HG03103 (cell line): Measurements from ENCODE around the gene MRTFA.

Experiments used
- ATAC-seq: cut with Tn5 transposase; IDR thresholded peaks from one replicate; pipeline ENCODE4 v1.9.1; 2021; ENCODE audit warnings: low read depth; ENCODE audit not compliant: unreplicated experiment

Gene MRTFA

DNA sequence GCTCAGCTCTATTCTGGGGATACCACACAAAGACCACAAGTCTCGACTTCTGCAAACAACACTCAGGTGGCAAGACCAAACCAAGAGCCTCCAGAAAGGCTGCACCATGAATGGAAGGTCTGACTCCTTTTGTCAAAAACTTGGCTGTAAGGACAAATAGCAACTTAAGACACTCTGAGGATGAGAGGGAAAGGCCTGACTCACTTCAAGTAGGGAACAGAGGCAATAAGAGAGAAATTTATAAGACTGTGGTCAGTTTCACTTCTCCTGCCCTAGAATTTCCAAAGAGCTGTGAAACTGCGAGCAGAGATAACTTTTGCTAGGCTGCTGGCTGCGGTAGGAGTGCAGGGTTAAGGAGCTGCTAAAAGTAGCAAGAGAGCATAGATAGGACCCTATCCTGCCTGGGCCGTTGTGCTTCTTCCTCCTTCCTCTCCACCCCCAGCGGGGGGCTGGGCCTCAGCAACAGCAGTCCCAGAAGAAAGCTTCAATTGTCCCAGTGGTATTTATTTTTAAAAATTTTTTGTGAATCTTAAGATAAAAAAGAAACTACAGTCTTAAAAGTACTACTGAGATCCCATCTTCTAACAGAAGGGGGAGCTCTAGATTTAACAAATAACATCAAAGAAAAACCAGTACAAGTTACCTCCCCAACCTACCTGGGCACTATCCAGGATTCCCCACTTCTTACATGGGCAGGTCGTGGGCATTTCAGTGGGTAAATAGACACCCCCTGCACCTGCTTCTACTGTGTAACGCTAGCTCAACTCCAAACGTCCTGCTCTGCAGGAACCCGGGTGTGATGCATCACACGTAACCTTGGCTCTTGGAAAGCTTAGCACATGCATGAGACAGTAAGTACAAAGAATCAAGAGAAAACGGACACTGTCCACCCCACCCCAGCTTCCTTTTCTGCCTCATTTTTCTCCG is 199.8 kb downstream of the MRTFA start:
- no peak for ATAC-seq

DNA sequence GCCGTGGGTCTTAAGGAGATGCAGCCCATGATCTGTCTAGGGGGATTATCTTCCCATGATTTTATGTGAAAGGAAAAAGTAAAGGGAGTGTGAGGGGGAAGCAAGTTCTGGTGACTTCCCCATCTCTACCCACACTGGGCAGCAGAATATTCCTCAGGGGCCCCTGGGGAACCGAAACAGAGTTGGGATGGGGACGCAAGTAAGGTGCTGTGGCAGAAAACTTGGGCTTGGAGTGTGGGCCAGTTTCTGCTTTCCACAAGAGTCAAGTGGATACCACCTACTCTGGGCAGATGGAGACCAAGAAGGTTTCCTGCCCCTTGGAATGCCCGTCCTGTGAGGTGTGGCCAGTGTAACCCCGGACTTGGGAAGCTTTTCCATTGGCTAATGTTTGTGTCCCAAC is 201.8 kb downstream of the MRTFA start:
- ATAC-seq = no peak

DNA sequence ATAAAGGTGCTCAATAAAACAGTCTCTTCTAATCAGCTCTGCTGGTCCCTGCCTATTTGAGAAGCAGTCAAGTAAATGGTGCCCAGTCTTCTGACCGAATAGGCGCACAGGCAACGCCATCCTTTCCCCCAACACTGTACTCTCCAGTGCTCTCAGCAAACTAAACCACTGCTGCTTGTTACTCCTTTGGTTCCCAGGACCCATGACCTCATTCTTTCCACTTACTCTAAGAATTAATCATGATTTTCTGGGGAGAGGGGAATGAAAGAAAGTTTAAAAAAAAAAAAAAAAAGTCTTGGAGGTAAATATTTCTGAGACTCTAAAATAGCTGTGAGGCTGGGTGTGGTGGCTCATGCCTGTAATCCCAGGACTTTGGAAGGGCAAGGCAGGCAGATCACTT is 202.4 kb downstream of the MRTFA start:
- no peak for ATAC-seq

DNA sequence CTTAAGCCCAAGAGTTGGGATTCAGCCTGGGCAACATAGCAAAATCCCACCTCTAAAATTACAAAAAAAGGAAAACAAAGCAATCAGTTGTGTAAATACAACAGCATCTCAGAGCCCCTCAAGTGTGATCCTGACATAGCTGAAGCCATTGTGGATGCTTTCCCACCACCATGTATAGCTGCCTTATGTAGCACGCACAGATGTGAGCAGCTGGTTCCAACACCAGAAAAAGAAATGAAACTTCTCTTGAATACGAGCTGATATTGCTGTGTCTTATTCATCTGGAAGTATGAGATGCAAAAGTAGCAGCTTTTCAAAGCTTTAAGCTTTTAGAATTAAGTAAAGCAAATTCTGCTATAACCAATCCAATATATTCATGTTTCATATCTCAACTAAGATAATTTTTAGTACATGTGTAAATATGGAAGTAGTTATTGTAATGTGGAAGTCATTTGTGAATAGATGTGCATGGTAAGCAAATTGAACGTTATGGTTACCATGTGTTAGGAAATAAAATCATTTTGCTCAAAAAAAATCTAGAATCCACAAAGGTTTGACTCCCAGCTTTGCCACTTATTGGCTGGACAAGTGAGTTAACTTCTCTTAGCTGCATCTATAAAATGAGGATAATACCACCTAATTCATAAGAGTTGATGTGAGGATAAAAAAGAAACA is 203.0 kb downstream of the MRTFA start:
- ATAC-seq = no peak

DNA sequence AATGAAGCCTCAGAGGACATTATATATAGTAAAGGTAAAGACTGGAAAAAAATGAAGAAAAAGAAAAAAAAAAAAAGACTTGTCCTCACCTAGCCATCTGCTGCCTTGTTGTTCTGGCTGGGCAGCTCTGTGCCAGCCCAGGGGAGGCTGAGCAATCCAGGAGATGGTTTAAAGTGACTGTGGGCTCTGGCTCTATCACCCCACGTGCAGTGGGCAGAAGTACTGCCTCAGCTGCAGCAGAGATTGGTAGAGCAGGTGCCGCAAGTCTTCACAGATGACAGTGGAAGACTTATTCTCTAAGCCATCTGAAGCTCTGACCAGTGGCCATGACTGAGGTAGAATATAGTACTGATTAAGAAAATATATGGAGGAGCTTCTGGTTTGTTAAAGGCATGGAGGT is 203.9 kb downstream of the MRTFA start:
- no peak for ATAC-seq

DNA sequence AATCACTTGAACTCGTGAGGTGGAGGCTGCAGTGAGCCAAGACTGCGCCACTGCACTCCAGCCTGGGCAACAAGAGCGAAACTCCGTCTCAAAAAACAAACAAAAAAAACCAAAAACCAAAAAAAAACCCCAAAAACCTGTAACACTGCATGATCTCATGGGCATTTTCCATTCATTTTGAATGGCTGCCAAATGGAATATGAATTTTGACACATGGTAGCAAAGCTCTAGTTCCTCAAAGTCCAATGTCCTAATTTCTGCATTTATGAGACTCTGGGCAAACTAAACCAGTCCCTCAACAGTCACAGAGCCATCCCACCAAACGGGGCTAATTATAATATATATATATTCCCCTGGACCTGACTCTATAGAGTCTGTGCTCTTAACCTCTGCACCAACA is 204.4 kb downstream of the MRTFA start:
- ATAC-seq = no peak

DNA sequence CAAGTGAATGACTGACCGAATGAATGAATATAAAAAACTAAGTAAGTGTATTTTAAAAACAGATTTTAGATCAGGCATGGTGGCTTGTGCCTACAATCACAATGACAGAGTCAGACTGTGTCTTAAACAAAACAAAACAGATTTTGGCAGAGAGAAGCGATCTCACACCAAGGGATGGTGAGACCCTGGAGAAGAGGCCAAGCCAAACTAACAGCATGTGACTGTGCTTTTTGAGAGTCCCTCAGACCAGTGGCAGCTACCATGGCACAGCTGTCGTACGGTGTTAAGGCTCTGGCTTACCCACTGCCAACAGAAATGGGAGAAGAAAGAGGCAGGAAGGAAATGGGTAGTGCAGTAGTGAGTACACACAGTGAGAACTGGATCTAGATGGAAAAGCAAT is 205.5 kb downstream of the MRTFA start:
- no peak for ATAC-seq

DNA sequence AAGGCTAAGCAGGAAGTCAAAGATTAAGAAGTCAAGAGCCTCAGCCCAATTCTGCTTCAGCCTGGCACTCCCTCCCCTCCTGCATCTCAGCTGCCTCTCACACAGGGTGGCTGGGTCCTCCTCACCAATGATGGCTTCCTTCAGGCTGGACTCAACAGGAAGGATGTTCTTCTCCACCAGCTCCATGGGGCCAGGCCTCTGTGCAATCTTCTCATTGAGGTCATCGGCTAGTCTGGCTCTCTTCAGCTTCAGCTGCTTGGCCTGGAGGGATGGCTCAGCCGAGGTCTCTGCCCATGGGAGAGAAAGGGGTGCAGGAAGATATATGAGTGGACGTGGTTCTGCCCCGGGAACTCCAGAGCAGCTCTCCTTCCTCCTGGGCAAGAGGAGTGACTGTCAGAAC is 207.0 kb downstream of the MRTFA start:
- ATAC-seq = no peak

DNA sequence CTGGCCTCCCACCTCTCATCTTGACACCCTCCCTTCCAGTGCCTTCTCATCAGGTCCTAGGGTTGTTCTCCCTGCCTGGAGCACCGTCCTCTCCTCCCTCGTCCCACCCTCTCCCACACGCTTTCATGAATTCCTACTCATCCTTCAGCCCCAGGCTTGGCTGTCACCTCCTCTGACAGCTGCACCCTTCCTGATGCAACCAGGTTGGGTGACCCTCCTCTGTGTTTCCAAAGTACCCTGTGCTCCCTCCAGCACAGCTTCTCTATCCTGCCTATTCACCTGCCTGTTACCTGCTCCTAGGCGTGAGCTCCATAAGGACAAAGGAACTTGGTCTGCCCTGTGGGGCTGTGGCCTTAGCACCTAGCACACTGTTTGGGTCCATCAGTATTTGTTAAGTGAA is 207.7 kb downstream of the MRTFA start:
- ATAC-seq = no peak

DNA sequence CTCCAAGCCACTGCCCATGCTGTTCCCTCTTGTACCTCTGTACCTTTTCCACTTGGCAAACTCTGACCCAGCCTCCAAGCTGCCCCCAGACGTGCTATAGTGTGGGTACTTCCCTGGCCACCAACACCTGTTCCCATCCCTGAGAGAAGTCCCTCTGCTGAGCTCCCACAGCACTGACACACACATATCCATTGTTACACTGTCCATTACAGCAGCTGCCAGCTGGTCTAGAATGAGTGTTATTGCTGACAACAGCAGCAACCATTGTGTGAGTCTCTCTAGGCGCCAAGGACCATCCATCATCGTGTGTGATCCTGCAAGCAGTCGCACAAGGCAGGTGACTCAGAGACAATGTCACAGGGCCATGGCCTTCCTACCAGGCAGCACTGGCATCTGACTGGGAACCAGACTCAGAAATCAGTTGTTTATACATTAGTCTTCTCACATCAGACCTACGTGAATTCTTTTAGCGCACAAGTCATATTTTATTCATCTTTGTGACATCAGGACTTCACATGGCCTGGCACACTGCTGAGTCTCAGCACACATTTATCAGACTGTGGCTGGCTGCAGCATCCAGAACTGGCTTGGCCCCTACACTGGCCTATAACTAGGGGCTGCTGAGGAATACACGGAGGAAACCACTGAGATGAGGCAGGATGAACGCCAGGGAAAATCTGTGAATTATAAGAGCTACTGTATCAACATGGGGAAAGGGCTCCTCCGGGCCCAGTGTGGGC is 209.8 kb downstream of the MRTFA start:
- ATAC-seq = no peak

DNA sequence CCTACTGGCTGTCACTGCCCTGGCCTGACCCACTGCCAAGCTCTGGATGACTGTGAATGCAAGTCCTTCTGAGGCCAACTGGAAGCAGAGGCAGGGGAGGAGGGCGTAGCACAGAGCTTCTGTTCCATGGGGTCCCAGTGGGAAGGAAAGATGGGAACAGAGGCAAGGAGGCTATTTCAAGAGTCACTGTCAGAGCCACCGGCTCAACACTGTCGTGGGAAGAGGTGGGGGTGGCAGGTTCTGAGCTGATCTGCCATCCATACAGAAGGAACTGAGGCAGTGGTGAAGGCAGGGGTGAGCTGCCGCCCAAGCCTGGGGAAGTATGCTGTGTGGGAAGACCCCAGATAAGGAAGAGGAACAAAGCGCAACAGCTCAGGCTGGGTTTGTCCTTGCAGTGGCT is 211.4 kb downstream of the MRTFA start:
- no peak for ATAC-seq

DNA sequence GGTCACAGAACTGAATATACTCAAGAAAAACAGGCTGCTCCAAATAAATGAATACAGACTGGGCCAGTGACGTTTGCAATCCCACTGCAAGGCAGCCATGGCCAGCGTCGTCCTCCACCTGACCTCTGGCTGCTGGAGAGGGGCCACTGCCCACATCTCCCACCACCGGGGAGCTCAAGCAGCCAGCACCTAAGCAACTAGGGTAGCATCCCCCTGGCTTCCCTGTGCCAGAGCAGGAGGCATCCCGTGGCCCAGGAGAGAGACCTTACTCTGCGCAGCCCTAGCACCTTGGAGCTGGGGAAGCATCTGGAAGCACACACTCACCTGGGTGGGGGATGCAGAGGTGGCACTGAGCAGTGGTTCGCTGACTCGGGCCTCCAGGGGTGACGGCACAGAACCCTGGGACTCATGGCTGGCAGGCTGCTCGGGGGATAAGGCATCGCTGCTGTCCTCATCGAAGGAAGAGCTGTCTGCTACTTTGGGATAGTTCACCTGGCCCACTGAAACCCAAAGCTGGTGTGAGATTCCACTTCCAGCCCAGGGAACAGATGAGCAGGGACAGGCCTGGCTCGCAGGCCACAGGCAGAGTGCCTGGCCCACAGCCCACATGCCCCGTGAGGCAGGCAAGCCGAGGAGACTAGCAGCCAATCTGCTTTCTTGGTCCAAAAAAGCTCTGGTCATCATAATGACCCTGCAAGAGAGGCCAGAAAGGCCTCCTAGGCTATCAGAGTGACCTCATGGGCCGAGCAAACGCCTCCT is 212.5 kb downstream of the MRTFA start:
- ATAC-seq = no peak

DNA sequence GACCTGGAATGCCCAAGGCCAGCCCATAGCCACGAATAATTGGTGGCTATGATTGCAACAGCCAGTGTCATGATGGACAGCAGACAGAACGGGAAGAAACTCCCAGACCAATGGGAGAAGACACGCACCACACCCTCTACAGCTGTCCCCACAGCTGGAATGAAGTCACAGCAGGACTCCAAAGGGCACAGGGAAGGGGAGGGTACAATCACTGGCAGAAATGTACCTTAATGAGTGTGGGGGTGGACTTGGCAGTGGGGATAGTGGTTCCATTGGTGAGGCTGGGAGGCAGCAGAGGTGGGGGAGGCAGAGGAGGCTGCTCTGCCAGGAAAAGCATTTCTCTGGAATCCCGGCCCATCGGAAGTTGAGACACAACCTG is 213.2 kb downstream of the MRTFA start:
- no peak for ATAC-seq

DNA sequence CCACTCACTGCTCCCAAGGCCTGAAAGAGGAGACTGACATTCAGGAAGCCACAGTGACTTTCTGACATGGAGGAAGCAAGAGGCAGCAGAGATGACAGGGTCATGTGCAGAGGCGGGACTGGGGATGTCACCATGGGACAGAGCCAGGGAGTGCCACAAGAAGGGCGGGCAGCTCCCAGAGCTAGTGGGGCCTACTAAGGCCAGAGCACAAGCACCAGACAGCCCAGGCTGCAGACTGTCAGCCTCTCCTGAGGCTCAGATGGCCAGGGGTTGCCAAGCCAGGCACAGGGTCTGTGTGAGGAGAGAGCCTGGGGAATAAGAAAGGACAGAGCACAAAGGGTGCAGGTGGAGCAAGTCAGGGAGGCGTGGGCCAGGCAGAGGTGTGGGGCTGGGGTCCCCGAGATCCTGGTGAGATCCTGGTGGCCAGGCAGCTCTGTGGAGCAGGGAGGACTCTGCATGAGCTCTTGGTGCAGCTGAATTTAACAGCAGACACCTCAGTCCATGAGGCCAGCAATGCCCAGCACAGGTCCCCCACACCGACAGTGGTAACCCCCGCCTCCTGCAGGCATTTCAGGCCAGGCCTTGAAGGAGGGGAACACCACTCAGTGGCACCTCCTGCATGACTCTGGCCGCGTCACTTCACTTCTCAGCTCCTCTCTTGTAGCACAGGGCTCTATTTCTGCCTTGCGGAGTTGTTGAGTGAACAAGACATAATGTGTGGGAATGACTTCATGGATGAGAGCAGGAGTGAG is 213.8 kb downstream of the MRTFA start:
- no peak for ATAC-seq

DNA sequence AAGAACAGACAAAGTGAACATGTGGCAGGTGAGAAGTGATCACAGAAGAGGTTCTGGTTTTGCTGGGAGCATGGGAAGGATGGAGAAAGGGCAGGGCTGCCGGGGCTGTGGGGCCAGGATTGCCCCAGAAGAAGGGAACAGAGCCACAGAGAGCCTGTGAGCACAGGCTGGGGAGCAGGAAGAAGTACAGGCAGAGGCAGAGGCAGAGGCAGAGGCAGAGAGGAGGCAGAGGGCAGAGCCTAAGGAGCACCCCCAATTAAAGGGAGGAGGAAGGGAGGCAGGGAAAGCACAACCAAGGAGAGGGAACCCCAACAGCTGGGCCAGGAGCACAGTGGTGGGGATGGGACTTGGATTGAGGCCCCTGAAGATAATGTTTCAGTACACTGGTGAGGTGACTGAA is 214.6 kb downstream of the MRTFA start:
- no peak for ATAC-seq

DNA sequence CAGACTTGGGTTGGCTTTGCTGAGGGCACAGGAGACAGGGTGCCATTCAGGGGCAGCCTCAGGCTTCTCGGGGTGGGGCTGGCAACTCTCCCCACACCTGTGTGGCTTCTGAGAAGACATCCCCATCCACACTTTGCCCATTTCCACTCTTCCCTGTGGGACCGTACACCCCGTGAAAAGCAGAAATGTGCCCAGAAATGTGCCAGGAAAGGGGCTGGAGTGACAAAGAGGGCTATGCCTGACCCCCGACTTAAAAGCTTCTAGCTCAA is 215.5 kb downstream of the MRTFA start:
- no peak for ATAC-seq

DNA sequence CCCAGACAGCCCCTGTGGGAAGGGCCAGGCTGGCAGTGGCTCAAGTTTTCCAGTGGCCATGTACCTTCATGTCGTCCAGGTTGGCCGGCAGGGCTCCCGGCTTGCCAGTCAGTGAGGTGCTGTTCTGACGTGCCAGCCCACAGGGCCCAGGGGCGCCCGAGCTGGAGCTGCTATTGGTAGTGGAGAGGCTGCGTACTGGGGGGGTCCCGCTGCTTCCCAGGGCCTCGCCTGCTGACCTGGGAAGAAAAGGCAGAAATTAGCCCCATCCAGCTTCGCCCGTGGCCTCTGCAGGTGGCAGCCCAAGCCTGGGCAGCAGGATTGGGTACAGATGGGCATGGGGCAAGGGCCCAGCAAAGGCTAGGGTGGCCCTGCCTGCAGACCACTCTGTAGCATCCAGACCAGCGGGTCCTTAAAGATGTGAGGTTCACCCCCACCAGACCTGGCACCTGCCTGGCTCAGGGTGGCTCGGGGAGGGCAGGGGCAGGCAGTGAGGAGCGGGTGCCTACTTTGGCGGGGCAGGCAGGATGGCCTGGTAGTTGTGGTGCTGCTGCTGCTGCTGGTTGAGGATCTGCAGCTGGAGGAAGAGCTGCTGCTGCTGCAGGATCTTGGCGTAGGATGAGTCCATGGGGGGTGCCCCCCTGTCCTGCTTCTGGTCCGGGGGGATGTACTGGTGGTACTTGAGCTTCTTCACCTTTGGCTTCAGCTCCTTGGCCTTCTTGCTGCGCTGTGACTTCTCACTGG is 216.0 kb downstream of the MRTFA start:
- ATAC-seq = no peak

DNA sequence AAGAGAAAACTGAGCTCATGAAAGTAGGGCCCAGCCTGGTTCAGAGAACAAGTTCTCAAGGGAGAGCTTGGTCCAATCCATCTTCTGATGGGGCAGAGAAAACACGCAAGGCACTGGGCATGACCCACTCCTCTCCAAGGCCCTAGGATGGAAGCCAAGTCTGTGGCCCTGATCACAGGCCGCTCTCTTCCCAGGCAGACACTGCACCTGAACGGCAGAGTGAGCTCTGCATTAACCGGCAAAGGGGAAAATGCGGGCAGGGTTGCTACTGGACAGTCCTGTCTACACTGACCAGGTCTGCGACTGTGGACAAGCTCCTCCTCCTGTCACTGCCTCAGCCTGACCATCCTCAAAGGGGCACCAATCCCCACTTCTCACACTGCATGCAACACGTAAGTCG is 216.8 kb downstream of the MRTFA start:
- no peak for ATAC-seq

DNA sequence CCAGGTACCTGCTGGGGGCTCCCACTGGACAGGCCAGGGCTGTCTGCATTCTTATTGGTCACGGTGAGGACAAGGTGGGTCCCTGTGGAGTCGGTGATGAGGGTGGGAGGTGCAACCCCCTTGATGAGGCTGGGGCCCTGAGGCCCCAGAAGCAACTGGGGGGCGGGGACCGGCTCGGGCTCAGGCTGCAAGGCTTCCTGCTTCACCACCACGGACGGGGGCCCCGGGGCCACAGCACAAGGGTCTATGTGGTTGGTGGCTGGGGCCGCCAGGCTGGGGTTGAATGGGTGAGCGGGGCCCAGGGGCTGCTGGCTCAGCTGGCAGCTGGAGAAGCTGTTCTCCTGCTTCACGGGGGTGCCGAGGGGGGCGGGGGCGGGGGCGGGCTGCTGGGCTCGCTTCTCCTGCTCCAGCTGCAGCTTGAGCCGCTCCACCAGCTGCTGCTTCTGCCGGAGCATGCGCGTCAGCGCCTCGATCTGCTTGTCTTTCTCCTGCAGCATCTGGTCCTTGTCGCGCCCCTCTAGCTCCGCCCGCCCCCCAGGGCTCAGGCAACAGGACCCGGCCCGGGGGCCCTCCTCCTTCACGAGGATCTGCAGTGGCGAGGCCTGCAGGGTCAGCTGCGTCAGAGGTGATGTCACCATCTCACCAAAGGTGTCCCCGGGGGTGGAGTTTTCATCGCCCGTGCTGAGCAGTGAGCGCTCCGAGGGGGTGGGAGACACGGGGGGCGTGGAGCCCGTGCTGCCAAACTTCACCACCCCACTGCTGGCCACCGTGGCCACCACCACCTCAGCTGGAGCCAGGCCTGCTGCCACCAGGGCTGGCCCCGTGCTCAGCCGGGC is 217.9 kb downstream of the MRTFA start:
- no peak for ATAC-seq
